ENCODE data around the gene CALML3.

DNA sequence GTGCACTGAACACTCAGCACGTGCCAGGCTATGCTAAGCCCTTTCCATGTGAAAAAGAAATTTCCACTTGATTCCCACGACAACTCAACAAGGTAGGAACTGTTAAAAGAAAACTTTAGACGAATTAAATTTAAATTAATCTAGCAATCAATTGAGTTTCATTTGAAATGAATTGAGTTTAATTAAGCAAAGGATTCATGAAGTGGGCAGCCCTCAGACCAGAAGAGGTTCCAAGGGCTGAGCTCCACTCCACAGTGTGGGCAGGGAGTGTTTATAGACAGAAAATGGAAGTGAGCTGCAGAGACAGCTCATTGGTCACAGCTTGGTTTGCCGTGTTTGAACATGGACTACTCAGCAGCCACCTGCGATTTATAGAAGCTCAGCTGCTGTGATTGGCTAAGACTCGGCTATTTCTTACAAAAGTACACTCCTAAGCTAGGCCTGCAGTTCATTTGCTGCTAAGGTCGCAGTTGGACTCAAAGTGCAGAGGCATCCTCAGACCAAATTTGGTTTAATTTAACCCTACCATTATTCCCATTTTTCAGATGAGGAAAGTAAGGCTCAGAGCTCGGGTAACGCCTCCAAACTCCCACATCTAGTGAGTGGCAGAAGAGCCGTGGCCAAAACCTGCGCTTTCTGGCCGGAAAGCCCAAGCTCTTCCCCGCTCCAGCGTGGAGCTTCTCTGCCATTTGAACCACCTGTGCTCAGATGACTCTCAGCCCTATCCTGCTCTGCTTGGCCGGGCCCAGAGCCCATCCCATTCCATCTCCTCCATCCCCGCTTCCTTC, 24.9 kb downstream of the CALML3 start:
- TF ChIP-seq POLR2A (IDR thresholded peaks at IDR 0.05) = no peak
- no peak for TF ChIP-seq CTCF (IDR thresholded peaks at IDR 0.05)
- no peak for TF ChIP-seq EP300 (IDR thresholded peaks at IDR 0.05)
- no peak for TF ChIP-seq POLR2AphosphoS5 (IDR thresholded peaks at IDR 0.05)
